ENCODE data around the gene DPP6.

DPP6 gene

GRCh38 chr7:154620141-154620755 lies 568.0 kb downstream of the DPP6 start:
- Histone ChIP-seq H3K4me3 (ENCODE audit: low read depth in 1 of 2, low read length in 1 of 2) (no peak overlapping the region), H3K27me3 (no peaks in the 10 kb centered on the region), H3K36me3 (no peaks in the 10 kb centered on the region), H3K4me1 (ENCODE audit: control insufficient read depth in 1 of 2, insufficient read depth in 1 of 2, low read depth in 1 of 2, low read length in 1 of 2) (no peaks in the 10 kb centered on the region), H3K27ac (no peak overlapping the region), H3K9me3 (no peaks in the 10 kb centered on the region)
- TF ChIP-seq CTCF (IDR thresholded peaks at IDR 0.05): no peak

DNA sequence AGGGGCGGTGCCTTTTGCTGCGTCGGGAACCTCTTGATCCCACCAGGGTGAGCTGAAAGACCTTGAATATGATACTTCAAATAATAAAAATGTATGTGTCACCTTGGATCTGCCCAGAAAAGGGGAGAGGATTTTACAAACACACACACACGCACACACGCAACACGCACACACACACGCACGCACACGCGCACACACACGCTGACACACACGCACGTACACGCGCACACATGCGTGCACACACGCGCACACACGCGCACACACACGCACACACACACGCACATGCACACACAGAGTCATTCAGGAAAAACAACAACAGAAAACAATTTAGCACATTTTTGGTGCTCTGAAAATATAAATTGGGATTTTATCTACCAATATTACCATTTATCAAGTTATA lies 571.2 kb downstream of the DPP6 start:
- H3K4me1 ChIP-seq (ENCODE audit: control insufficient read depth in 1 of 2, insufficient read depth in 1 of 2, low read depth in 1 of 2, low read length in 1 of 2): no peaks in the 10 kb centered on the region
- no peak overlapping the region for H3K27ac ChIP-seq
- no peak overlapping the region for H3K4me3 ChIP-seq (ENCODE audit: low read depth in 1 of 2, low read length in 1 of 2)
- H3K36me3 ChIP-seq: no peaks in the 10 kb centered on the region
- H3K9me3 ChIP-seq: no peaks in the 10 kb centered on the region
- TF ChIP-seq CTCF (IDR thresholded peaks at IDR 0.05): no peak
- H3K27me3 ChIP-seq: no peaks in the 10 kb centered on the region

DNA sequence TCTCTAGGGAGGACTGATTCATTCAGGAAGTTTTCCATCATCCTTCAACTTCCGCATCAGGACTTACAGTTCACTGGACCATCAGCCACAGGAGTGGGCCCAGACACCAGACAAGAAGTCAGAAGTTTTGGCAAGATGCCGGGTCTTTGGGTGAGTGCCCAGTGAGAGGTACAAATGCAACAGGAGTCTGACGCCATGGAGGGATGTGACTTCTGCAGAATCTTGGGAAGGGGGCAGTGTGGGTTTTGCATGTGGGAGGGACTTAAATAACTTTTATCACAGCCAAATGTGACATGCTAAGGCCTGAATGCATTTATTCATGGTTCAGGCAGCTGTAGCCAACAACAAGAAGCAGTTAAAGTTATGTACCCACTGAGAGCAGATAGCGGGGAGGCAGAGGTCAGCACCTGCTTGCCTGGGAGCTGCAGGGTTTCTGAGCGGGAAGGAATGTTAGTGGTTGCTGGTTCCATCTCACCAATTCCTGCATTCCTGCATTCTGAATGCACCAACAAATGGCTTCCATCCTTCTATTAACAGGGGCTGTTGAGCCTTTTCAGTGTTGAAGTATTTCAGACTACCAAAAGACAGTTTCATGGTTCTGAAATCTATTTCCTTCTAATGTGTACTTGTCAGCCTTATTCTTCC lies 575.6 kb downstream of the DPP6 start:
- Histone ChIP-seq H3K27ac (no peak overlapping the region), H3K4me1 (ENCODE audit: control insufficient read depth in 1 of 2, insufficient read depth in 1 of 2, low read depth in 1 of 2, low read length in 1 of 2) (no peaks in the 10 kb centered on the region), H3K9me3 (no peaks in the 10 kb centered on the region), H3K36me3 (no peaks in the 10 kb centered on the region), H3K27me3 (no peaks in the 10 kb centered on the region), H3K4me3 (ENCODE audit: low read depth in 1 of 2, low read length in 1 of 2) (no peak overlapping the region)
- no peak for TF ChIP-seq CTCF (IDR thresholded peaks at IDR 0.05)

- H3K27ac ChIP-seq: no peak overlapping the region
- no peak for TF ChIP-seq CTCF (IDR thresholded peaks at IDR 0.05)
- no peaks in the 10 kb centered on the region for H3K9me3 ChIP-seq
- no peaks in the 10 kb centered on the region for H3K27me3 ChIP-seq
- H3K4me3 ChIP-seq (ENCODE audit: low read depth in 1 of 2, low read length in 1 of 2): no peak overlapping the region
- H3K36me3 ChIP-seq: no peaks in the 10 kb centered on the region
- H3K4me1 ChIP-seq (ENCODE audit: control insufficient read depth in 1 of 2, insufficient read depth in 1 of 2, low read depth in 1 of 2, low read length in 1 of 2): no peaks in the 10 kb centered on the region
Observed at GRCh38 chr7:154628556-154628955, 576.4 kb downstream of the DPP6 start.

GRCh38 chr7:154631162-154631561 lies 579.0 kb downstream of the DPP6 start:
- H3K27me3 ChIP-seq: no peaks in the 10 kb centered on the region
- no peak for TF ChIP-seq CTCF (IDR thresholded peaks at IDR 0.05)
- no peaks in the 10 kb centered on the region for H3K9me3 ChIP-seq
- no peak overlapping the region for H3K27ac ChIP-seq
- H3K36me3 ChIP-seq: no peaks in the 10 kb centered on the region
- no peaks in the 10 kb centered on the region for H3K4me1 ChIP-seq (ENCODE audit: control insufficient read depth in 1 of 2, insufficient read depth in 1 of 2, low read depth in 1 of 2, low read length in 1 of 2)
- no peak overlapping the region for H3K4me3 ChIP-seq (ENCODE audit: low read depth in 1 of 2, low read length in 1 of 2)

All from neutrophil (primary cell).